HG02571 (cell line): ENCODE measurements around the gene POGZ.

Source experiments
- ATAC-seq: cut with Tn5 transposase; IDR thresholded peaks from one replicate; pipeline ENCODE4 v1.9.1; 2021; ENCODE audit warnings: mild to moderate bottlenecking, moderate library complexity; ENCODE audit not compliant: unreplicated experiment

The POGZ gene, protein sequence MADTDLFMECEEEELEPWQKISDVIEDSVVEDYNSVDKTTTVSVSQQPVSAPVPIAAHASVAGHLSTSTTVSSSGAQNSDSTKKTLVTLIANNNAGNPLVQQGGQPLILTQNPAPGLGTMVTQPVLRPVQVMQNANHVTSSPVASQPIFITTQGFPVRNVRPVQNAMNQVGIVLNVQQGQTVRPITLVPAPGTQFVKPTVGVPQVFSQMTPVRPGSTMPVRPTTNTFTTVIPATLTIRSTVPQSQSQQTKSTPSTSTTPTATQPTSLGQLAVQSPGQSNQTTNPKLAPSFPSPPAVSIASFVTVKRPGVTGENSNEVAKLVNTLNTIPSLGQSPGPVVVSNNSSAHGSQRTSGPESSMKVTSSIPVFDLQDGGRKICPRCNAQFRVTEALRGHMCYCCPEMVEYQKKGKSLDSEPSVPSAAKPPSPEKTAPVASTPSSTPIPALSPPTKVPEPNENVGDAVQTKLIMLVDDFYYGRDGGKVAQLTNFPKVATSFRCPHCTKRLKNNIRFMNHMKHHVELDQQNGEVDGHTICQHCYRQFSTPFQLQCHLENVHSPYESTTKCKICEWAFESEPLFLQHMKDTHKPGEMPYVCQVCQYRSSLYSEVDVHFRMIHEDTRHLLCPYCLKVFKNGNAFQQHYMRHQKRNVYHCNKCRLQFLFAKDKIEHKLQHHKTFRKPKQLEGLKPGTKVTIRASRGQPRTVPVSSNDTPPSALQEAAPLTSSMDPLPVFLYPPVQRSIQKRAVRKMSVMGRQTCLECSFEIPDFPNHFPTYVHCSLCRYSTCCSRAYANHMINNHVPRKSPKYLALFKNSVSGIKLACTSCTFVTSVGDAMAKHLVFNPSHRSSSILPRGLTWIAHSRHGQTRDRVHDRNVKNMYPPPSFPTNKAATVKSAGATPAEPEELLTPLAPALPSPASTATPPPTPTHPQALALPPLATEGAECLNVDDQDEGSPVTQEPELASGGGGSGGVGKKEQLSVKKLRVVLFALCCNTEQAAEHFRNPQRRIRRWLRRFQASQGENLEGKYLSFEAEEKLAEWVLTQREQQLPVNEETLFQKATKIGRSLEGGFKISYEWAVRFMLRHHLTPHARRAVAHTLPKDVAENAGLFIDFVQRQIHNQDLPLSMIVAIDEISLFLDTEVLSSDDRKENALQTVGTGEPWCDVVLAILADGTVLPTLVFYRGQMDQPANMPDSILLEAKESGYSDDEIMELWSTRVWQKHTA (N-terminal part only)

DNA sequence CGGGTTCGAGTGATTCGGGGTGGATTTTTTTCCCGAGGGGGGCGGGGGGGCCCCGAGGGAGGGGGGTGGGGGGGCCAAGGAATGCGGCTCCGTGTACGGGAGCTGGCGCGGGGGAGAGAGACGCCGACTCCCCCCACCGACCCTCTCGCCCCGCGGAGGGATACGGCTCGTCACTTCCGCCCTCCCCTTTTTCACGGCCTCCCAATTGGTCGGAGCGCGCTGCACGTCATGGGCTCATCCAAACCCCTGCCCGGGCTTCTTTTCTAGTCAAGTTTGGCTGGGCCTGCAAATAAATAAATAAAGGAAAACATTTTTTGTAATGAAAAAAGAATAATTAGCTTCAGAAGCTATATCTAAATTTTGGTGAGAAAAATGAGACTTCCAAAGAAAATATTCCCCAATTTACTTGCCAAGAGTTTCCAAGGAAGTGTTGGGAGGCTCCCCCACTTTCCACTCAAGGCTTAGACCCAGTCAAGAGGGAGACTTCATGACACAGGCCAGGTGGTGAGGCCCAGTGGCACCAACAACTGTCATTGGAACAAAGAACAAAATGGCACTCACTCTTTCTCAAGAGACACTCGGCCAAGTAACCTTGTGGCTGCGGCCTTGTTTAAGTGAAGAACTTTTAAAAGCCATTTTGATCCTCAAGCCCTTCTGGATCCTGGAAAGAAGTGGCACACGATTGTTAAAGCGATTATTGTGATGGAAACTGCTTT lies at the start of gene POGZ:
Gene POGZ (minus strand): TSS at position 164 of the 716 bp plus-strand sequence. CDS start 17,290 bp downstream, outside the sequence.
- ATAC-seq: peak; percentile 67

DNA sequence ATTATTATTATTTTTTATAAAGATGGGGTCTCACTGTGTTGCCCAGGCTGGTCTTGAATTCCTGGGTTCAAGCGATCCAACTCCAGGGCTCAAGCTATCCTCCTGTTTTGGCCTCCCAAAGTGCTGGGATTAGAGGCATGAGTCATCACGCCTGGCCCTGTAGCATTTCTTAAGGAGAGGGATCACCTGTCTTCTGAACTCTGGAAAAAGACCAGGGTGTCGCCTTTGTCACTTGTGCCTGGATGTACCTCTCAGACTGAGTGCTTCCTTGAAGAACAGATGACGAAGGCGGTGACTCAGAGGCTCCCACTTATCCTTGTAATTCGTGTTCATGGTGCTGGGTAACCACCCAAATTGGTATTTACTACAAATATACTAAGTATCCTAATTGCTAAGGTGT lies 49.5 kb upstream of the POGZ start:
- ATAC-seq: no peak

DNA sequence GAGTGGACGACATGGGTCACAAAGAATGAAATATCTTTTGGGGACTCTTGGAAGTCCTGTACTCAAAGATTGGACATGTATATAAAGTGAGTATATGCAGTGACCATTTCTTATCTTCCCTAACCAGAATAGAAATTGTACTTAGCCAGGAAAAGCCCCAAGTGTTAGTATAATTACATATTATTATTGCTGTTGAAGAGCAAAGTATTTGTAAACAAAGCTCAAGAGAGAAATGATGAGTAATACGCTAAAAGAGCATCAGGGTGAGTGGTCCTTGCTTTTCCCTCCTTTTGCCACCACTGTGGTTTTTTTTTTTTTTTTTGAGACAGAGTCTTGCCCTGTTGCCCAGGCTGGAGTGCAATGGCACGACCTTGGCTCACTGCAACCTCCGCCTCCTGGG lies 45.5 kb upstream of the POGZ start:
- ATAC-seq: no peak

DNA sequence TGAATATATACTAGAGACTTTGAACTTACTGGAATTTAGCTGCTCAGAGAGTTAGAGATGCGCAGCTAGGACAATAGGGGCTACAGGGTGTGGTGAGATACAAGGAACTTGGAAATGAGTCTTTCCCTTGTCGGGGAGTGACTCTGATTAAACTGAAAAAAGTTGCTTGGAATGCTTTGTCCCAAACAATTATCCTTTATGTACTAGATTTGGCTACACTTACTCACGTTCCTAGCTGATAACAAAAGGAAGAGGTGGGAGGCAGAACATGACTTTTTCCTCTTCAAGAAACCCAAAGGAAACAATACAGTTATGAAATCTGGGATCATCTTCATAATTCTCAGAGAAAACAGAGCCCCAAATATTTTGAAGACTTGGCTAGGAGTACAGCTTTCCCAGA lies 45.0 kb upstream of the POGZ start:
- no peak for ATAC-seq

DNA sequence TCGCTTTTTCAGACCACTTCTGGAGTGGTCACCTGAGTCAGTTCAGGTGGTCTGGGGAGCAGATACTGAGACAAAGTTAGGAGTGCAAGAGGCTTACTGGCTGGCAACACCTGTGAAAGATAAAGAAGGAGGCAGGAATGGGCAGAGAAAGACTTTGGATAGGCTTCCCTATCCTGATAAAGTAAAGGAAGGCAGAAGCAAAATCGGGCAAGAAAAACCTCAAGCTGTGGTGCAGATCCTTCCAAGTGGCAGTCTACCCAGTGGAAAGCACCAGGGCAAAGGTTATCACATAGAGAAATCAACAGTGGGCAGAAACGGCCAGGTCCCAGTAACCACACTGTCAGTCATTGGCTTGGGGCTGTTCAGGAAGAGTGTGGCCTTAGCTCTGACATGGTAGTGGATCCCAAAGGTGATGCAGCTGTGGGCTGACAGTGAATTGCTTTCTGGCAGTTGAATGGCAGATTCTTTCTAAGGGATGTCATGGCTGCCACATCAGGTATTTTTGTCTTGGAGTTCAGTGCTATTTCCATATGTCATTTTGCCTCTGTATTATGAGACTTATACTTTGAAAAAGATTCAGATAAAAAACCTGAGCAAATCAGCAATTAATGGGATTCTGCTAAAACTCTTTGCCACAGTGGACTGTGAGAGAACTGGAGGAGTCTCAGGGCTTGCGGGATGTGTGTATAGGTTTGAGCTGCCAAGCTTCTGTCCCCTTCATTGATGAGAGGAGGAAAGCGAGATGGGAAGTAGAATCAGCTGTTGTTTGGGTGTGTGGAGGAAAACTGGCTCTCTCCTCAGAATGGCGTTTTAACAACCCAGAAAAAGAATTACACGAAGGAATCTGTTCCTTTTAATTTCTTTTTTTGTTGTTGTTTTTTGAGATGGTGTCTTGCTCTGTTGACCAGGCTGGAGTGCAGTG lies 43.8 kb upstream of the POGZ start:
- no peak for ATAC-seq

DNA sequence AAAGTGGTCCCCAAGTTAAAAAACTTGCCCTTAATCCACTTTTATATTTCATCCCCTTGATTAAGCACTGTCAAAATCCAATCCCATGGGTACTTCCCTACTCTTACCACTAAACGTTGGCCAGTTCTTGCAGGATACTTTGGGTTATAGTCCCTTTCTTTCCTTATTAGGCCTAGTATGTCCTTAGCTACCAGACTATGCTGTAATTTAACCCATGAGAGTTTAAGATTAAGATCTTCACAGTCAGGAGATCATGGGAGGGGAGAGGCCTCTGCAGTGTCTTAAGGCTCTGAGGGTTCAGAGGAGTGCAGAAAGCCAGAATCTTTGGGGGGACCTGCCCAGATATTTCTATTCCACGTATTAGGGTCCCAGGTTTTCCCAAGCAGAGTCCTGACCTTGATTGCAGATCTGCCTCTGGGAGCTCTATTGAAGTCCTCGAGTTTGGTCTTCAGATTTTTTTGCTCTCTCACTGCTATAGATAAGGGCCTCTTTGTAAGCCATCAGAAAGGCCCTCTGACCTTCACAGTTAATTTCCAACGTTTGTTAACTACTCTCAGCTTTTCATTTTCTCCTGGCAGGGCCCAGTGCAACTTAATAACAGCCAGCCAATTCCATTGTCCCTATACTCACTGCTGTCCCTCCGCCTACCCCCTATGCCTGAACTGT lies 42.9 kb upstream of the POGZ start:
- no peak for ATAC-seq

DNA sequence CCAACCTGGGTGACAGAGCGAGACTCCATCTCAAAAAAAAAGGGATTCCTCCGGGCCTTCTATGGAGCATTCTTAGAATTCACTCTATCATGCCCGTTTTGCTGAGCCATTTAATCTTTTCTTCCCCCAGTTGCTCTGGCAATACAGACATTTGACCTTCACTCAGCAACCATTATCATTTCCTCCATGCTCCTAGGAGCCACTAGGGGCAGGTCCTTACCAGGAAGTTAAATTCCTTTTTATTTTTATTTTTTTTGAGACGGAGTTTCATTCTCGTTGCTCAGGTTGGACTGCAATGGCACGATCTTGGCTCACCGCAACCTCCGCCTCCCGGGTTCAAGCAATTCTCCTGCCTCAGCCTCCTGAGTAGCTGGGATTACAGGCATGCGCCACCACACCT lies 42.2 kb upstream of the POGZ start:
- no peak for ATAC-seq

DNA sequence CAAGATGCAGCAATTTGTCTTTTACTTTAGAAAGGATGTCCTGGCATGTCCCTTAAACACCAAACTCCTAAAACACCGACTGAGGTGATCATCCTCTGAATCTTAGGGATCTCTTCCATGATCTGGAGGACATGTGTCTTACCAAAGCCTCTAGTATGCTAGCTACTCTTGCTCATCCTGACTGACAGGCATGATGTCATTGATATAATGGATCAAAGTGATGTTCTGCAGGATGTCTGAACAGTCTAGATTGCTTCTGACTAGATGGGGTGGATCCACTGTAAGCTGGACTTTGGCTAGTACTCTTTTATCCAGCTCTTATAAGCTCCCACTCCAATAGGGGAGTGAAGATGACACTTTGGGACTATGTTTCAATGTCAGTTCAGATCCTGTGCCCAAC lies 40.6 kb upstream of the POGZ start:
- ATAC-seq: no peak

DNA sequence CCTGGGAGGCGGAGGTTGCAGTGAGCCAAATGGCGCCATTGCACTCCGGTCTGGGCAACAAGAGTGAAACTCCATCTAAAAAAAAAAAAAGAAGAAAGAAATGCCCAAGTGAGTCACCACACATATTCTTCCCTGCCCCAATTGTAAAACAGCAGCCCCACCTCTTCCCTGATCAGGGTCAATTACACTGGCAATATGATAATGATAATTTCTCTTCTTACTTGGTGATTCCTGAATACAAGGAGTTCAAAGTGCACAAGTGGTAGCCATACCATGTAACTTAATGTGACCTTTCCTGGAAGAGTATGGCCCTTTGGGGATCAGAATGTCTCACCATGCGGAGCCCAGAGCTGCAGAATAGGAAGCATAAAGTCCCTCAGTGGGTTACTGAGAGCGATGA lies 40.1 kb upstream of the POGZ start:
- ATAC-seq: no peak

DNA sequence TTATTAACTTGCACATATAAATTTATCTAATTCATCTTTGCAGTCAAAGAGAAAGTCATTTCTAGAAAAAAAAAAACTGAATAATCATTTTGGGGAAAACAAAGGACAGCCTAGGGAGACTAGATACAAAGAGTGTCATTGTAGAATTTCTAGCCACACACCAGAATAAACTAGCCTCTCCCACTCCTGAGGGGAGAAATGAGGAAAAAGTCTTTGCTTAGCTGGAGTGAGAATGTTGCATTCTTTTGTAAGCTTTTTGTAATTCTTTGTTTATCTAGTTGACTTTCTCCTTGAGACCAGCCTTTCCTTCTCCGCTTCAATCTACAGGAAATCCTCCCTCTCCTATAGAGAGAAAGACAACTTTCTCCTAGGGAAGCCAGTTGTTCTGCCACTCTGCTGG lies 36.0 kb upstream of the POGZ start:
- ATAC-seq: no peak

DNA sequence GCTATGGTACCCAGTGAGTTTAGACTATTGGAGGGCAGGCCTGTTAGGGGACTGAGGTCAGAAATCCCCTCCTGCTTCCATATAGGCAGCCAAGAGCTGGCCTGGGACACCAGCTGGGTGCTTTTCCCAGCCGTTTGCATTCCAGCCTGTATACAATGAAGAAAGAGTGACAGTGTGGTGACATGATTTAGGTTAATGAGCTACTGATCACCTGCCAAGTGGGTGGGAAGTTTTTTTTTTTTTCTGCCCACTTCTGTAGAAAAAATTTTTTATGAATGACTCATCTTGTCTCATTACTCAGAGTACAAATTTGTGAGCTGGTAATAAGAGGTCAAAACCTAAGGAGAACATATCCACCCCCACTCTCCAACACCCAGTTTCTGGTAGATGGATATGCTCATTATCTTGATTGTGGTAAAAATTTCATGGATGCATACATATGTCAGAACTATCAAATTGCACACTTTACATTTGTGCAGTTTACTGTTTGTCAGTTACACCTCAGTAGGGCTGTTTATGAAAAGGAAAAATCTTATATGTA lies 35.5 kb upstream of the POGZ start:
- no peak for ATAC-seq

DNA sequence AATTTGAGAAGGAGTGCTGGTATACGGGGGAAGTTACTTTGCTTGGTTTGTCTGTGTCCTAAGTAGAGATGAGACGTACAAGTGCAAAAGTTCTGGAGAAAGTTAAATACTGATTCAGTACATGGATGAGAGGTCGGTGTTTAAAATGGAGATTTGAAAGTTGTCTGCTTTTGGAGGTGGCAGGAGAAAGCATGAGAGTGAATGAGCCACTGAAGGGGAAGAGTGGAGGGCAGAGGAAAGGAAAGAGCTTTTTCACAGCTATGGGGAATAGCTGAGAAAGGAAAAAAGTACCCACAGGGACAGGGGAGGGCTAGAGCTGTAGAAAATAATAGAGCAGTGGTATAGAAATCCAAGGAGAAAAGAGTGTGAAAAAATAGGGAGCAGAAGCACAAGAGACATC lies 33.7 kb upstream of the POGZ start:
- ATAC-seq: no peak

DNA sequence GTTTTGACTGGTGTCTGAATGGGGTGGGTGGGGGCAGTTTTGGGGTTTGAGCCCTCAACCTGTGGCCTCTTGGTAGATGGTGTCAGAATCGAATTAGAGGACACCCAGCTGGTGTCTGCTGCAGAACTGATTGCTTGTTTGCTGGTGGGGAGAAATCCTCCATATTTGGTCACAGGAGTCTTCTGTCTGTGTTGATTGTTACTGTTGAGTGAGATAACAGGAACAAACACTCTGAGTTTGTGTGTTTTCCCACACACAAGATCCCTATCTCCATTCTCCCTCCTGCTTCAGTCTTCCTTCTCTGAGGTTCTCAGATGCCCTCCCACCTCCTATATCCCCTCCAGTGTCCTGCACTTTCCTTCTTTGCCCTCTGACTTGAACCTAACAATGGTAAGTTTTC lies 32.8 kb upstream of the POGZ start:
- no peak for ATAC-seq

DNA sequence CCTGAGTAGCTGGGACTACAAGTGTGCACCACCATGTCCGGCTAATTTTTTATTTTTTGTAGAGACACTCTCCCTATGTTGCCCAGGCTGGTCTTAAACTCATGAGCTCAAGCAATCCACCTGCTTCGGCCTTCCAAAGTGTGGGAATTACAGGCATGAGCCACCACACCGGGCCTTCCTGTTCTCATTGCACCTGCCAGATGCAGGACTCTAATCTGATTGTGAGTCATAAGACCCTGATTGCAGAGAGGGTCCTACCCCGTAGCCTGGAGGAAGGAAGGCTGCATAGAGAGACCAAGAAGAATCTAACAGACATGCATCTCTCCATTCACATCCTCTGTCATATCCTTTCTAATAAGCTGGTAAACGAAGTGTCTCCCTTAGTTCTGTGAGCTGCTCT lies 32.3 kb upstream of the POGZ start:
- no peak for ATAC-seq

DNA sequence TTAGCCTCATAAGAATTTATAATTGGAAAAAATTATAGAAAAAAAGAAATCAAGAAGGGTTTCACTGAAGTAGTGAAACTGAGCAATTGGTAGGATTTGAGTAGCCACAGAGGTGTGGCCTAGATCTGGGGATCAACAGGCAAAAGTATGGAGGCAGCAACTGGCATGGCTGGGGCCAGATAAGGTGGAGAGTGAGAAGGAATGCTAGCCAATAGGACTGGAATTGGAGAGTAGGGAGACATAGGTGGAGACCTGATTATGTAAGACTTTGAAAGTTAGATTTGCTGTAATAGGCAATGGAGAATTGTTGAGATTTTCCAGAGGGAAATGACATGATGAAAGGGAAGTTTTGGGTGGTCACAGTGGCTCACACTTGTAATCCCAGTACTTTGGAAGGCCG lies 27.3 kb upstream of the POGZ start:
- ATAC-seq: no peak

DNA sequence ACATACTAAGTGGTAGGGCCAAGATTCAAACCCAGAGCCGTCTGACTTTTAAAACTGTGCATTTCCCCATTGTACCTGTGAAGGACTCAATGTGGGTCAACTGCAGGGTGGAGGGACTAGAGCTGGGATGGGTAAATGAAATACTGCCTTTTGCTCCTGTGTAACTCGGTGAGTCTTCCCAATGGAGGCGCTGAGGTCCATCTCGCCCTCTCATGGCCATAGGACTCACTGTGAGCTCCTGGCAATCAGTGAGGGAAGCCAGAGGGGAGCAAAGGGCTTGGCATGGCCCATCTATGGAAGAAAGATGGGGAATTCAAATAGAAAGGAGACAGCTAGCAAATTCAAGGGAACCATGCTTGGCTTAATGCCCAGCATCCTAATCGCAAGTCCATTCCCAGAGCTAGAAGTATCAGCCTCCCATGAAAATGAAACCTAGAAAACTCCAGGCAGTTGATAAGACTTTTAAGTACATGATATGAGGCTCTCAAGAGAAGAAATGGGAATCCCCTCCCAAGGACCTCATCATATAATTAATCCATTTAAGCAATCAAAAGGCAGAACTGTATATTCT lies 26.5 kb upstream of the POGZ start:
- no peak for ATAC-seq

DNA sequence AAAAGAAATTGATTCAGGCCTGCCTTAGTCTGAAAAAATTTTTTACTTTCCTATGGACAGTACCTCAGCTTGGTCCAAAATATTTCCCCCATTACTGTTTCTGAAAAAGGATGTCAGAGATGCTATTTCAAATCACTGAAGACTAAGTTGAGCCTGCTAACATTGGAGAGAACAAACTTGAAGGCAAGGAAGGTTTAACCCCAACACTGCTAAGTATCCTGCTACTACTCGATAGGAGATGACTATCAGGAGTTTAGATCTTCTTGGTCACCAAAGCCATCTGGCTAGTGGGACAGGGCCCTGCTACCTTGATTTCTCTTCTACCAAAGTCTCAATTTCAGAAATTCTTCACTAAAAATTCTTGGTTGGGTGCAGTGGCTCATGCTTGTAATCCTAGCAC lies 22.7 kb upstream of the POGZ start:
- ATAC-seq: no peak

DNA sequence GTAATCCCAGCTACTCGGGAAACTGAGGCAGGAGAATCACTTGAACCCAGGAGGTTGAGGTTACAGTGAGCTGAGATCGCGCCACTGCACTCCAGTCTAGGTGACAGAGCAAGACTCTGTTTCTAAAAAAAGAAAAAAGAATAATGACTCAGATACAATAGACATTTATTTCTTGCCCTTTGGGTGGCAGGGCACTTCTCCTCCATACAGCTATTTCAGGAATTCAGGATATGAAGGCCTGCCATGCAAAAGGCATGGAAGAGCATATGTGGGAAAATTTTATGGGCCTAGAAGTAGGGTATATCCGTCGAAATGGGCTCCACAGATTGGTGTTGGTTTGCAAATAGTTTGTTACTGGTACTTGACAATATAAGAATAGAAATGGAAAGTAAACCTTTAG lies 20.2 kb upstream of the POGZ start:
- no peak for ATAC-seq

DNA sequence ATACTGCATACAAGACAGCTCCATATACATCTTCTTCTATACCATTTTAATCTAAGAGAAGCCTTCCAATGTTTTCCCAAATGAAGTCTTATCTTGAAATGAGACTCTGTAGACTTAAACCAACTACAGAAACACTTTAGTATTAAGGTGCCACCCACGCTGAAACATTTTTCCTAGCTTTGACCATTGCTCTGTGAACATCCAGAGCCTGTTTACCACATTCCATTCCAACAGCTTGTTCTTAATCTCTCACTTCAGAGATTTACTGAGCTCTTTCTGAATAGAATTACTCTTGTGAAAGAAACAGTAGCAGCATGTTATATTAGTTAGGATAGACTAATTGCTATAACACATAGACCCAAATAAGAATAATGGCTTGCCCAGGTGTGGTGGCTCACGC lies 19.6 kb upstream of the POGZ start:
- no peak for ATAC-seq
